Measurements from ENCODE around the gene RAP1B.

DNA sequence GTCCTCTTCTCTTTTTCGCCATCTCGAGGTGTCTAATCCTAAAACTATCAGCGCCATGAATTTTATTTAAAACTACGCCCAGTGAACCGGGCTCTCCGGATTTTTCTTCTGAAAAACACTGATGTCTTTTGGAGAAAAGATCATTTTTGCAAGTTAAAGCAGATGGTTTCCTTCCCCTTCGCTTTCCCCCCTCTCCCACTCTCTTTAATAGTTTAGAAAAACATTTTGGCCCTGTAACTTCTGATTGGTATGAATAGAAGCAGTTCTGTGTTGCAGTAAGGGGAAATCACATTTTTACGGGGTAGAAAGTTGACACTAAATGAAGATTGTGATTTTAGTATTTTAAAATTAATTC, 1.1 kb downstream of the RAP1B start:
- no peak for TF ChIP-seq CTCF (IDR thresholded peaks at IDR 0.05)
- TF ChIP-seq ATF1 (CRISPR knock-in tag; IDR thresholded peaks at IDR 0.05): no peak
- TF ChIP-seq, protein P1, sequence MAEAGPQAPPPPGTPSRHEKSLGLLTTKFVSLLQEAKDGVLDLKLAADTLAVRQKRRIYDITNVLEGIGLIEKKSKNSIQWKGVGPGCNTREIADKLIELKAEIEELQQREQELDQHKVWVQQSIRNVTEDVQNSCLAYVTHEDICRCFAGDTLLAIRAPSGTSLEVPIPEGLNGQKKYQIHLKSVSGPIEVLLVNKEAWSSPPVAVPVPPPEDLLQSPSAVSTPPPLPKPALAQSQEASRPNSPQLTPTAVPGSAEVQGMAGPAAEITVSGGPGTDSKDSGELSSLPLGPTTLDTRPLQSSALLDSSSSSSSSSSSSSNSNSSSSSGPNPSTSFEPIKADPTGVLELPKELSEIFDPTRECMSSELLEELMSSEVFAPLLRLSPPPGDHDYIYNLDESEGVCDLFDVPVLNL (CRISPR knock-in tag; IDR thresholded peaks at IDR 0.05; ENCODE audit: borderline replicate concordance, low read depth): no peak
- TF ChIP-seq, protein P2, sequence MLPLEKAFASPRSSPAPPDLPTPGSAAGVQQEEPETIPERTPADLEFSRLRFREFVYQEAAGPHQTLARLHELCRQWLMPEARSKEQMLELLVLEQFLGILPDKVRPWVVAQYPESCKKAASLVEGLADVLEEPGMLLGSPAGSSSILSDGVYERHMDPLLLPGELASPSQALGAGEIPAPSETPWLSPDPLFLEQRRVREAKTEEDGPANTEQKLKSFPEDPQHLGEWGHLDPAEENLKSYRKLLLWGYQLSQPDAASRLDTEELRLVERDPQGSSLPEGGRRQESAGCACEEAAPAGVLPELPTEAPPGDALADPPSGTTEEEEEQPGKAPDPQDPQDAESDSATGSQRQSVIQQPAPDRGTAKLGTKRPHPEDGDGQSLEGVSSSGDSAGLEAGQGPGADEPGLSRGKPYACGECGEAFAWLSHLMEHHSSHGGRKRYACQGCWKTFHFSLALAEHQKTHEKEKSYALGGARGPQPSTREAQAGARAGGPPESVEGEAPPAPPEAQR (CRISPR knock-in tag; IDR thresholded peaks at IDR 0.05): no peak
- no peak for TF ChIP-seq ATF6 (CRISPR knock-in tag; IDR thresholded peaks at IDR 0.05)
- TF ChIP-seq IRF2 (CRISPR knock-in tag; IDR thresholded peaks at IDR 0.05; ENCODE audit: borderline replicate concordance, low read depth): no peak
- TF ChIP-seq ATF2 (CRISPR knock-in tag; IDR thresholded peaks at IDR 0.05; ENCODE audit: borderline replicate concordance, low read depth): no peak
- no peak for TF ChIP-seq TEAD4 (CRISPR knock-in tag; IDR thresholded peaks at IDR 0.05)
- no peak for TF ChIP-seq USF2 (CRISPR knock-in tag; IDR thresholded peaks at IDR 0.05)
- TF ChIP-seq MAX (CRISPR knock-in tag; IDR thresholded peaks at IDR 0.05): no peak
- TF ChIP-seq SOX15 (CRISPR knock-in tag; IDR thresholded peaks at IDR 0.05): no peak
- TF ChIP-seq ELF4 (CRISPR knock-in tag; IDR thresholded peaks at IDR 0.05; ENCODE audit: low read depth): no peak
